Esophagus squamous epithelium (tissue), 4 donors: ENCODE results near the gene TMEM30B.

Experiments used
- CTCF ChIP-seq, 6 experiments: fragments of 450-650 bp in 4 of 6; fragments of 200-600 bp in 2 of 6; sonication (generic) in 2 of 6; IDR thresholded peaks; one replicate each; pipeline ENCODE4 v1.5.1; 2016 to 2019; ENCODE audit warnings: antibody characterized with exemption in 6 of 6, mild to moderate bottlenecking in 4 of 6, moderate library complexity in 4 of 6
- POLR2A ChIP-seq, 4 donors: fragments of 450-650 bp; IDR thresholded peaks; one replicate each; pipeline ENCODE4 v1.6.1; 2017; ENCODE audit warnings: antibody characterized with exemption in 4 of 4, mild to moderate bottlenecking in 4 of 4, moderate library complexity in 3 of 4

GRCh38 chr14:61298824-61299223 lies 17.7 kb upstream of the TMEM30B start:
- TF ChIP-seq CTCF (IDR thresholded peaks at IDR 0.05) (no peak), POLR2A (IDR thresholded peaks at IDR 0.05) (no peak)
